Effector CD8-positive, alpha-beta T cell (primary cell): ENCODE results near the gene SEZ6L.

Experiments used
- DNase-seq: peaks from one replicate; lab custom pipeline; 2025; lab: John Stamatoyannopoulos, UW

The SEZ6L gene

DNA sequence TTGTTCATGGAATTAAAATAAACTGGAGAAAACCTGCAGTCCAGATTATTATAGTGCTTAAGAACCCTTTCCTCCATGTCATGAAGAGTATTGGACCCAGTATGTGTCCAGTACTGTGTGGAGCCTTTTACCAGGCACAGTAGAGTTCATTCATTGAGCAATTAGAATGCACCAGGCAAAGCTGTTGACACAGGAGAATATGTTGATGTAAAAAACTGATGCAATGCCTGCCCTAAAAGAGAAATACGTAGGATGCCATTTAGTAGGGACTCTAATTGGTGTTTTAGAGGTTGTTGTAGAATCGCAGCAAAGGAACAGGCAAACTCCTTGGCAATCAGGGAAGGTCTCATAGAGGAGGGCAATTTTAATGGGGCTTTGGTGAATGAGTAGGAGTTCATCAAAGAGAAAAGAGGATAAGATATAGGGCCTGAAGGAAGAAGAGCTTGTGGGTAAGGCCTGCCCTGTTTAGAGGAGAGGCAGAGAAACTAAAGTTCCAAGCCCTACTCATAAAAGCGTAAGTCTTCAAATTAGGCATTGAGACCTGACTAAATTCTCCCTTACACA, 126.4 kb downstream of the SEZ6L start:
- no peak for DNase-seq

DNA sequence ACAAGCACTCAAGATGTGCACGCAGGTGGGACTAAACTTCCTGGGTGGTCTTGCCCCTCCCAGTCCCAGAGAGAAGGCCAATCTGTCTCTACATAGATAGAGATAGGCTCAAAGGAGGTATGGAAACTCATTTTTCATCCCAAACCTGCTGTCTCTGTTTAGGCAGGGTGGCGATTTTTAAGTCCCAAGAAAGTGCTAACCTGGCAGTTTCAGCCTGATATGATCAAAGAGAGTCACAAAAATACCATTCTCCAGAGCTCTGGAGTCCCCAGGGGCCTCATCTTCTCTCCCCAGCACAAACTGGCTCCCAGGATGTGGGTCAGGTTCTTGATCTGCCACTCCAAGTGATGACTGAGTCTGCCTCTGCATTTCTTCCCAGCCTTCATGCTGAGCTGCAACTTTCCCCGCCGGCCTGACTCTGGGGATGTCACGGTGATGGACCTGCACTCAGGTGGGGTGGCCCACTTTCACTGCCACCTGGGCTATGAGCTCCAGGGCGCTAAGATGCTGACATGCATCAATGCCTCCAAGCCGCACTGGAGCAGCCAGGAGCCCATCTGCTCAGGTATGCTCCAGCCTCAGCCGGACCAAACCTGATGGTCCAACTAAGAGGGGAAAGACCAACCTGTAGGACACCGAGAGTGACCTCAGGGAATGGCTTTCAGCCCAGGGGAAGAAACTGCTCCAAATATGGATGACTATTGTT, 129.5 kb downstream of the SEZ6L start:
- no peak for DNase-seq

DNA sequence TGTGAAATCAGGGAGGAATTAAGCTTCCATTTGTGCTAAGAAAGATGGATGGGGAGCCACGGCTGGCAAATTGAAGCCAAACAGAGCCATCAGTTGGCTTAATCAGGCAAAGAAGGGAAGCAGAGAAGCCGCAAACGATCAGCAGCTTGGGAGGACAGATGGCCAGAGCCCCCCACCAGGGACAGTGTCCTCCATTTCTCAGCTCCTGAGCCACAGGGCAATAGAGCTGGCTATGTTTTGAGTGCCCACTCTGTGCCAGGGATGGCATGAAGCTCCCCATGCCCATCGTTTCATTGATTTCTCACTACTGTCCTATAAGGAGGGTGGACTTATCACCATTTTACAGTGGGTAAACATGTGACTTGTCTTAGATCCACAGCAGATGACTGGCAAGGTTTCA, 133.5 kb downstream of the SEZ6L start:
- DNase-seq, result no peak

DNA sequence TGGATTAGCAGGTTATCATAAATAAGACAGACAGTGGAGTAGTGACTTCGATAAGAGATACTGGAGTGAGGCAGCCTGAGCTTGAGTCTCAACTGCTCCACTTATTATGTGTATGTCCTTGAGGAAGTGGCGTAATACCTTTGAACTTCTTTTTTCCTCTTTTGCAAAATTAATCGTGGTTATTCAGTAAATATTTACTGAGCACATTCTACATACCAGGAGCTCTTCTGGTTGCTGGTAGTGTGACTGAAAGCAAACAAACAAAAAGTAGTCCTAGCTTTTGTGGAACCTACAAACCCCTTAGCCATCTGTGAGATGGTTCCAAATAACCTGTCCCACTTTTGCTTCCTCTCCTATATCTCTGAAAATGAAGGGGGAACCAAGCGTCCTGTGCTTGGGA, 134.2 kb downstream of the SEZ6L start:
- DNase-seq, result no peak

DNA sequence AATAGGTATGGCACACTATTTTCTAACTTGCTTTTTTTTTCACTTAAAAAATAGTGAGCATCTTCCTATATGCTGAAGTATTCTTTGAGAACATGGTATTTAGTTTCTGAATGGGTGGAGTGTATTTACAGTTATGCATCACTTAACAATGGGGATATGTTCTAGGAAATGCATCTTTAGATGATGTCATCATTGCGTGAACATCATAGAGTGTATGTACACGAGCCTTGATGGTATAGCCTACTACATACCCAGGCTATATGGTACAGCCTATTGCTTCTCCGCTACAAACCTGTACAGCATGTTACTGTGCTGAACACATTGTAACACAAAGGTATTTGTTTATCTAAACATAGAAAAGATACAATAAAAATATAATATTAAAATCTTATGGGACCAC, 135.5 kb downstream of the SEZ6L start:
- DNase-seq, result no peak

DNA sequence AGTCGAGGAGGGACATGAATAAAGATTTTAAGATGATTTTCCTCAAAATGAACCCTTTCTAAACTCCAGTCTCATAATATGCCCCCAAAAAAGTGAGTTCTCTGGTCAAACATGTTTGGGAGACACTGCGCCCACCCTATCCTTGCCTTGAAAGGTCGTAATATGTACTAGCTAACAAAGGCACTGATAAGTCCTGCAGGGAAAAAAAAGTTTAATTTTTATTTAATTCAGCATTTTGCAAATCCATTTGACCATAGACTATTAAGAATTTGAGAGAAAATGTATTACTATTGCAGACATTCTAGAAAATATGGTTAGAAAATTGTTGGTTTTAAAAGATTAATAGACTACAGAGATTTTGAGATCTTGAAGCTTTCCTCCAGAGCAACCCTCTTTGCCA, 139.2 kb downstream of the SEZ6L start:
- no peak for DNase-seq

DNA sequence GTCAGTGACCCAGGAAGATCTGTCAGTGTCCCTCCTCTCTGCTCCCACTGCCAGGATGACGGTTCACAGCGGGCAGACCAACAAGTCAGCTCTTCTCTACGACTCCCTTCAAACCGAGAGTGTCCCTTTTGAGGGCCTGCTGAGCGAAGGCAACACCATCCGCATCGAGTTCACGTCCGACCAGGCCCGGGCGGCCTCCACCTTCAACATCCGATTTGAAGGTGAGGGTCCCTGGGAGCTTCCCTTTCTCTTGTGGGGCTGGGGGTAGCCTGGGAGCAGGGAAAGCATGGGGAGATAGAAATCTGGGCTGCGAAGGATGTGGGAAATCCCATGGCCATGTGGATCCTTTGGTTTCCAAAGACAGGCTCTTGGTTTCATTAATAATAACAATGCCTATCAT, 141.4 kb downstream of the SEZ6L start:
- no peak for DNase-seq

DNA sequence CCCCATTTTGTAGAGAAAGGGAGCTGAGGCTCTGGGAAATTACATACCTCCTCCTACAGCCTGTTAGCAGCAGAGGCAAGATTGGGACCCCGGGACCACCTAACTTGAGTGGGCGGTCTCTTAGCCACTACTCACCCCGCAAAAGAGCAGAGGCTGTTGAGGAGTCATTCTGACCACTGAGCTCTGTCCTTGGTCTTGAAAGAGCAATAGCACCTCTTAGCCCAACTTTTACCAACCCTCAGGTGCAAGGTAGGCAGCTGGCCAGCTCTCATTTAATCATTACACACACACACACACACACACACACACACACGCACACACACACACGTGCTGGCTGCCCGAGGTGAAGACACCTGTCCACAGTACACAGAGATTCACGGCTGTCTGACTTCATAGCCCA, 144.0 kb downstream of the SEZ6L start:
- DNase-seq, result no peak

DNA sequence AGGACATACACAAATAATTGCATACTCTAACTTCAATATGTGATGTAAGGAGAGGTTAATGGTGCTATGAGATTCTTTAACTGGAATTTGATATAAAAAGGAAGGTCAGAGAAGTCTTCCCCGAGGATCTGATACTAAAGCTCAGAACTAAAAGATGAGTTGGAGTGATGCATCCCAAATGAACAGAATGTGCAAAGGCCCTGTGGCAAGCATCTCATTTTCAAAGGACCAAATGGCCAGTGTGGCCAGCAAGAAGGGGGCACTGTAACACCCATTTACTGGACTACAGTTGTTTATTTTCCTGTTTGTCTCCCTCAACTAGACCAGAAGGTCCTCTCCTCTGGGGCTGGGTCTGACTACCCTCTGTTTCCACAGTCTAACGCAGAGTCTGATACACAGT, 144.9 kb downstream of the SEZ6L start:
- DNase-seq, result no peak

DNA sequence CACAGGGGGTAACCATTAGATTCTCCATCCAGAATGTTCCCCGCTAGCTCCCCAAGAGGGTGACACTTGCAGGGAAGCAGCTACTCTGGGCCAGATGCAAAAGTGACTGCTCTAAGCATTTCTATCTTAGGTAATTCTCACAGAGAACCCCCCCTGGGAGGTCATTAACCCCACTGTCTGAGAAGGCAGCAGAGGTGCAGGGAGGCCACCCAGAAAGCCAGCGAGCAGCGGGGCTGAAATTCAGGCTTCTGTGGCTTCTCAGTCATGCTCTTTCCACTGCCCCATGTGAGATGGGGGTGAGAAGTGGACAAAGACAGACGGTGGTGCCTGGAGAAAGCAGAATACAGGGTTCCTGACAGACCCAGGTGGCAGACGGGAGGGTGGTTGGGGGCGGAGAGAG, 145.4 kb downstream of the SEZ6L start:
- no peak for DNase-seq

DNA sequence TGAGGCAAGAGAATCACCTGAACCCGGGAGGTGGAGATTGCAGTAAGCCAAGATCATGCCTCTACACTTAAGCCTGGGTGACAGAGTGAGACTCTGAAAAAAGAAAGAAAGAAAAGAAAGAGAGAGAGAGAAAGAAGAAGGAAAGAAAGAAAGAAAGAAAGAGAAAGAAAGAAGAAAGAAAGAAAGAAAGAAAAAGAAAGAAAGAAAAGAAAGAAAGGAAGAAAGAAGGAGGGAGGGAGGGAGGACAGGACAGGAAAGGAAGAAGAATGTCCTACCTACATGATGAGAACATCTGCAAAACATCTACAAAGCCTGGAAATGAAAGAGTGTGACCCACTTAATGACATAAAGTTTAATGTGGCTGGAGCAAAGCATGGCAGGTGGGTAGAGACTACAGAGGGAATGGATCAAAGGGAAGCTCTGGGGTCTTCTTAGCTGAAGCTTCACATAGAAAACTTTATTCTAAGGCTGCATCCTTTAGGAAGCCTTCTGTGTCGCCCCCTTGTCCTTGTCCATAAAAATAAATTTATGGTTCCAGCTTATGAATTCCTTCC, 147.5 kb downstream of the SEZ6L start:
- no peak for DNase-seq

DNA sequence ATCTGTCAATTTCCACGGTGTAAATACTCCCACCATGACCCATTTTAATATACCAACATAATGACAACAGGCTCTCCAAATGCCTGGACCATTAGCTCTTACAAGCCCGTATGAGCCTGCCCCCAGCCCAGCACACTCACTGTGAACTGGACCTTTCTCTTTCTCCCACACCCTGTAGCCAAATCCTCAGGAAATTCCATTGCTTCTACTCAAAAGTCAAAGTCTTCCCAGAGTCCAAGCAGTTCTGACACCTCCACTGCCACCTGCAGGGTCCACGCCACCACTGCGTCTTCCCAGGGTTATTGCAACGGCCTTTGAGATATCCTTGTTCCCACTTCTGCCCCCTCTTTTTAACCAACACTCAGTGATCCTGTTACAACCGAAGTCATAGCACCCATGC, 149.7 kb downstream of the SEZ6L start:
- DNase-seq, result no peak

DNA sequence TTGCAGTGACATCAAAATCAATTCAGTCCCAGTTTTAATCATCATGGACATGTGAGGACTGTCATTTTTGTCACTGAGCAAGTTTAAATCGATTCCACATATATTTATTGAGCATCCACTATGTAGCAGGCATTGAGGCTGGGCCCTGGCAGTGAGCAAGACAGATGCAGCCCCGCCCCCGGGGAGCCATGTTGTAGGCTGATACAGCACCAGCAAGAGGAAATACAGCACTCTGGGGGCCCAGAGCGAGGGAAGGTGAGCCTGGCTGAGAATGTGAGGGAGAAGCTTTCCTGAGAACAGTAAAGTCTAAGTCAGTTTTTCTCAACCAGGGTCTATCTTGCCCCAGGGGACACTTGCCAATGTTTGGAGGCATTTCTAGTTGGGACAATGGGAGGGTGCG, 151.2 kb downstream of the SEZ6L start:
- no peak for DNase-seq

DNA sequence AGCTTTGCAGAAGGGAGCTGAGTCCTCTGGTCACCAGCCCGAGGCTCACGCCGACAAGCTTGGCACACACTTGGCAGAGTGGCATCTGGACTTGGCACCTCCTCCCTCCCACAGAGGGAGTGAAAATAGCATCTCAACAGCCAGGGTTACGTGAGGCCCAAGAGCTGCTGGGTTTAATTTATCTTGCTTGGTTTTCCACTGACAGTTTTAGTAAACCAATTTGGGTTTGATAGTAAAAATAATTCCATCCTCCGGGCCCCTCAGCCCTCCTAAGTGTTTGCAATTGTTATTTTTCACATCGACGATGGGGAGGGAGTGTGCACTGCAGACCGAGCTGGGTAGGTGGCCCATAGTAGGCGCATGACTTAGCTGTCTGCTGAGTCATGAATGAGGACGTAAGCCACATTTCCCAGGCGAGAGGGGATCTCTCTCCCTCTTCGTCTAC, 152.2 kb downstream of the SEZ6L start:
- no peak for DNase-seq

DNA sequence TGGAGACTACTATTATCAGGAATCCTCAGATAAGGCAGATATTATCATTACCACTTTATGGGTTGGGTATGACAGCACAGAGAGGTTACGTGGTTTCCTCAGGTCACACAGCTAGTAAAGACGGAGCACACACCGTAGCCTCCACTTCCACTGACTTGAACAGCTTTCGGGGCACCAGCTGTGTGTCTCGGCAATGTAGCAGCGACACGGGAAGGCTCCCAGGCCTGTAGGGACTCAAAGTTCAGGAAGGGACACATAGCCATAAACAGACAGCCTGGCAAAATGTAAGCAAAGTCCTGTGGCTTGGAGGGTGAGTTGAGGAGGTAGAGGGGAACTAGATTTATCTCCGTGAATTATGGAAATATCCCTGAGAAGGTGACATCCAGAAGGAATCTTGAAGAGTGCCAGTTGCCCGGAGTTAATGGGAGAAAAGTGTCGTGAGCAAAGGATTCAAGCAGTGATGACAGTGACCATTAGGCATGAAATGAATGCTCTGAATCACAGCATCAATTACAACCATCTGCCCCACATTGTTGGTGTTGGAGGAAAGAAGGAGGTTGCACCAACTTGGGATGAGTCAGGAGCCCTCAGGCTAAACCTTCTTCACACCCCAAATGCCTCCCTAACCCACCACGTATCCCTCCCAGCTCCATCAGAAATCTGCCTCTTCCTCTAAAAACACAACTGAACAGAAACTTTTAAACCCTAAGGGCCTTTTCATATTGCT, 153.1 kb downstream of the SEZ6L start:
- DNase-seq, result no peak

DNA sequence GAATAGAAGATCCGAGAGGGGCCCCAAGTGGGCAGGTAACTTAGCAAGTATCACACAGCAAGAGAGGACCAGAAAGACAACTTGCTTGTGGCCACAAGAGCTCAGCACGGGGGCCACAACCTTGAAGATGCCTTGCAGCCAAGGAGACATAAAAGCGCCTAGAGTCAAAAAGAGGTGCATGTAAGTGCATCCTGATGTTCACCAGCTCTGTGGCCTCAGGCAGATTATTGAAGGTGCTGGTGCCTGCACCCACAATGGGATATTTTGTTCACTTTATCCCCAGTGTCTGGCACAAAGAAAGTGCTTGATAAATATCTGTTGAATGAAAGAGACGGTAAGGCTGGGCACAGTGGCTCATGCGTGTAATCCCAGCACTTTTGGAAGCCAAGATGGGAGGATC, 153.8 kb downstream of the SEZ6L start:
- no peak for DNase-seq

DNA sequence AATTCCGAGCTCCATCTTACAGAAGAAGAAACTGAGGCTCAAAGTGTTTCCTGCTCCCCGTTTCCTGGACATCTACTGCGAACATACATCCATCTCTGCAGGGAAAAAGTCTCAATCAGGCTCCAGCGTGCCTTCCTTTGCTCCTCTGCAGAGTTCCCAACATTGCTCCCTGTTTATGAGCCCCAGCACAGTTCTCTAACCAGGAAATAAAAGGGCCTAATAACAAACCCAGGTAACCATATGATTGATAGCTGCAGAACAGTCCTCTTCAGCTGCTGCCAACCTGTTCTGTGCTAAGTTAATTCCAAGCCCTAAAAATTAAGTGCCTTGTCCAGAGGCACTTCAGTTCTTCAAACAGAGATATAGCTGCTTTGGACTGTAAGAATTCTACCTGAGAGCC, 154.9 kb downstream of the SEZ6L start:
- DNase-seq, result no peak

DNA sequence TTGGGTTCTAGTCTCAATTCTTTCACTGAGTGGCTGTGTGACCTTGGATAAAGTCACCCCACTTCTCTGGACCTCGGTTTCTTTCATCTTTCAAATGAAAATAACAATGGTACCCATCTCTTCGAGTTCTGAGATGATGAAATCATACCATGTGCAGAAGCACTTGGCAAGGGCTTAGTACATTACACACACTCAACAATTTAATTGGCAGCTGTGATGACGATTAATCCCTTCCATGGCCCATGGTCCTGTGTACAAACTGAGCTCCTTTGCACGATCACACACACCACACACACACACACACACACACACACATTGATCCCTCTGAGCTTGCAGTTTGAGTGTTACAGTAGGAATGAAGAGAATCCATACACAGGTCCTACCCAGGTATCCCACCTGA, 156.4 kb downstream of the SEZ6L start:
- DNase-seq, result no peak

DNA sequence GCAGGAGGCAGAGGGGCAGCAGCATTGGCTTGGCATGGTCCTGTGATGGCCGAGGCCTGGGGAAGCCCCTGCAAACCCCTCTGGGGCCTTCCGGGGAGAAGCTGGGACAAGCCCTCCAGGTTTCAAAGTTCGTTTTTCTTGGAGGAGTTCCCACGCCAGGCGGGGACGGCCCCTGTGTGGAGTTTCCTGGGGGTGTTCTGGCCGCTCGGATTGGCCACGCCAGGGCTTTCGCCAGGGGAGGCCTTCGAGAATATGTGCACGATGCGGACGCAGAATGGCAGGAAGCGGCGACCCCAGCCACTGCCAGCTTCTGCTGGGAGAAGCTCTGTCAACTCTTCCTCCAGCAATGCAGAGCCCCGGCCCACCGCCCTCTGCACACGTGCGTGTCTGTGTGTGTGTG, 157.5 kb downstream of the SEZ6L start:
- no peak for DNase-seq

DNA sequence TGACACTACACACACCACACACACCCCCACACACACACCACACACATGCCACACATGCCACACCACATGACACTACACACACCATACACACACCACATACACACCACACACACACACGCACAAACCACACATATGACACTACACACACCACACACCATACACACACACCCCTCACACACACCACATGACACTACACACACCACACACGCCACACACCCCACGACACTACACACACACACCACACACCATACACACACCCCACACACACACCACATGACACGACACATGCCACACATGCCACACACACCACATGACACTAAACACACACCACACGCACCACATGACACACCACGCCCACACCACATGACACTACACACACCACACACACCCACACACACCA, 158.0 kb downstream of the SEZ6L start:
- no peak for DNase-seq

DNA sequence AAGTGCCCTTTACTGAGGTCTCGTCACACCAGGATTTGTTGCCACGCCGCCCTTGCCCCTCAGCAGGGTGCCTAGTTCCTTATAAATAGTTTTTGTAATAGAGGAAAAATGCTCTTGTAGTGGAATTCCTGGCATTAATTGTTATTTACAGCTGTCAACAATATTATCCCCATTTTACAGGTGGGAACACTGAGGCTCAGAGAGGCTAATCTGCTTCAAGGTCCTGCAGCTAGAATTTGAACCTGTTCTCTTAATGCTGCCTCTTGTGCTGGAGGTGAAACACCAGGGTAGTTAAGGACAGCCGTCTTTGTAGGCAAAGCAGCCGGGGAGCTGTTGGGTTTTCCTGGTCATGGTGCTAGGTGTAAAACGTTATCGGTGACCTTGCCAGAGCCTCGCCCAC, 159.0 kb downstream of the SEZ6L start:
- DNase-seq, result no peak

DNA sequence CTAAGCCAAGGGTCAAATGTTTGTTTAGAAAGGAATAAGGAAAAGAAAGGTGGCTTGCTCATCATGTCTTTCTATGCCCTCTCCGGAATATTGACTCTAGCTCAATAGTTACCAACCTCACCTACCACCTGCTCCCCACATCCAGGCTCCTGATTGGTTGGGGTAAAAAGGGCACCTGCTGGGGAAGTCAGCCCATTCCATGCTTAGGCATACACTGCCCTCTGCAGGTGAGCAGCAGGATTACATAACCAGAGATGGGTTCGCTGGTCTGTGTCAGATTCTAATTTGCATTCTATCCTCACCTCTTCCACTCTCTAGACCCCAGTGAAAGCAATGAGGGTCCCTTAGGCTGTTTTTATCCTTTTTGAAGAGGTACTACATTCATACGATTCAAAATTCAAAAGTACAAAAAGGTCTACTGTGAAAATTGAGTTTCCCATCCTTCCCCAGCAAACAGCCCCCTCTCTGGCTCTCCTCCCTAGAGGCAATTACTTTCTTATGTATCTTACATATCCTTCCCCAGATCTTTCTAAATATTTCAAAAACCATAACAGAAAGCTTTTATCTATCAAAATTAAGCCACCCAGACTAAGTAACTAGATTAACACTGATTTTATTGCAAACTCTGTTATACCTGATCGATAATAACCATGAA, 161.8 kb downstream of the SEZ6L start:
- DNase-seq, result peak; percentile 32
